ENCODE results near the gene ZKSCAN1. TPM values are rescaled to one million over a fixed set of nuclear protein-coding genes. Genes with fewer than 3 reads are reported as not detected.
A peak's percentile ranks its signal among the peaks of the same experiment; 100 is the strongest.
"Not testable (repeated sequence)": the region's sequence is repeated elsewhere in the genome, so short reads cannot be mapped to it uniquely, and the experiment has no call there.

The ZKSCAN1 gene
- polyA plus RNA-seq, 3 donors = 10.4 to 24.3 (median 10.7) TPM

GRCh38 chr7:99987846-99988245, 27.6 kb upstream of the ZKSCAN1 start:
- intact Hi-C loops (cut with micrococcal nuclease) = no loop called here
- H3K9me3 Mint-ChIP-seq = peaks cover 0 to 3% (median 0%) of the 10 kb centered on the region in 7 donors
- WGBS (ENCODE audit: insufficient coverage) = 85% methylated on average over 5 of the region's 5 CpGs

GRCh38 chr7:99990460-99990852, 24.9 kb upstream of the ZKSCAN1 start:
- H3K27me3 Mint-ChIP-seq (ENCODE audit: low read depth in 3 of 3) = peaks cover 5 to 16% (median 6%) of the 10 kb centered on the region in 3 donors
- H3K27me3 ChIP-seq (ENCODE audit: control insufficient read depth in 2 of 2, insufficient read depth in 2 of 2, low read length in 2 of 2) = peaks cover 0 to 3% of the 10 kb centered on the region in 2 donors
- H3K4me3 ChIP-seq (replicated peaks in 1 of 3; ENCODE audit: low read depth in 2 of 3, low read length in 3 of 3) = no peak overlapping the region
- H3K4me1 Mint-ChIP-seq = peaks cover 20% of the 10 kb centered on the region
- no peak overlapping the region for H3K9ac ChIP-seq (ENCODE audit: insufficient read depth, low read length, poor library complexity, severe bottlenecking)
- no peaks in the 10 kb centered on the region for H3K36me3 ChIP-seq (replicated peaks in 1 of 2; ENCODE audit: control insufficient read depth in 1 of 2, insufficient read depth in 2 of 2, low read length in 2 of 2)
- H2AFZ ChIP-seq (ENCODE audit: insufficient read depth, low read depth, low read length, poor library complexity, severe bottlenecking) = no peak overlapping the region
- 65% methylated on average over 7 of the region's 14 CpGs for WGBS (ENCODE audit: insufficient coverage)
- no peaks in the 10 kb centered on the region for H3K79me2 ChIP-seq (ENCODE audit: insufficient read depth, low read length)
- H3K27ac ChIP-seq (ENCODE audit: low read depth in 1 of 2, low read length in 2 of 2) = no peak overlapping the region
- H3K27ac Mint-ChIP-seq = no peak overlapping the region
- H3K4me1 ChIP-seq (ENCODE audit: control insufficient read depth in 1 of 2, insufficient read depth in 2 of 2, low read length in 2 of 2) = peaks cover 5 to 11% of the 10 kb centered on the region in 2 donors
- intact Hi-C loops (cut with micrococcal nuclease) = loop anchor here (2.0 to 10.0 kb wide), 2 partner anchors 64 to 78 kb away; no protein-coding TSS in a partner anchor
- TF ChIP-seq CTCF (IDR thresholded peaks at IDR 0.05) = no peak
- H3K9me3 ChIP-seq (replicated peaks in 1 of 2; ENCODE audit: control insufficient read depth in 1 of 2, insufficient read depth in 1 of 2, low read length in 2 of 2) = no peaks in the 10 kb centered on the region
- H3K36me3 Mint-ChIP-seq = no peaks in the 10 kb centered on the region
- no peaks in the 10 kb centered on the region for H4K20me1 ChIP-seq (ENCODE audit: insufficient read depth, low read length)
- no peak for DNase-seq
- no peak overlapping the region for H3K4me2 ChIP-seq (replicated peaks; ENCODE audit: extremely low read depth, low read length, poor library complexity, severe bottlenecking)
- H3K9me3 Mint-ChIP-seq = peaks cover 0 to 3% (median 0%) of the 10 kb centered on the region in 7 donors
- H3K4me3 Mint-ChIP-seq = peak overlapping the region in 1 of 2 donors; percentile 35

More at GRCh38 chr7:99987846-99988245, 27.6 kb upstream of the ZKSCAN1 start:
- Histone ChIP-seq H3K9me3 (replicated peaks in 1 of 2; ENCODE audit: control insufficient read depth in 1 of 2, insufficient read depth in 1 of 2, low read length in 2 of 2) (no peaks in the 10 kb centered on the region), H3K27me3 (ENCODE audit: control insufficient read depth in 2 of 2, insufficient read depth in 2 of 2, low read length in 2 of 2) (peaks cover 0 to 3% of the 10 kb centered on the region in 2 donors), H3K79me2 (ENCODE audit: insufficient read depth, low read length) (no peaks in the 10 kb centered on the region), H3K4me1 (ENCODE audit: control insufficient read depth in 1 of 2, insufficient read depth in 2 of 2, low read length in 2 of 2) (peaks cover 3 to 6% of the 10 kb centered on the region in 2 donors), H2AFZ (ENCODE audit: insufficient read depth, low read depth, low read length, poor library complexity, severe bottlenecking) (no peak overlapping the region), H3K4me3 (replicated peaks in 1 of 3; ENCODE audit: low read depth in 2 of 3, low read length in 3 of 3) (no peak overlapping the region), H3K9ac (ENCODE audit: insufficient read depth, low read length, poor library complexity, severe bottlenecking) (no peak overlapping the region), H3K4me2 (replicated peaks; ENCODE audit: extremely low read depth, low read length, poor library complexity, severe bottlenecking) (no peak overlapping the region), H3K27ac (ENCODE audit: low read depth in 1 of 2, low read length in 2 of 2) (no peak overlapping the region), H4K20me1 (ENCODE audit: insufficient read depth, low read length) (no peaks in the 10 kb centered on the region), H3K36me3 (replicated peaks in 1 of 2; ENCODE audit: control insufficient read depth in 1 of 2, insufficient read depth in 2 of 2, low read length in 2 of 2) (no peaks in the 10 kb centered on the region)
- no peaks in the 10 kb centered on the region for H3K36me3 Mint-ChIP-seq
- peaks cover 15% of the 10 kb centered on the region for H3K4me1 Mint-ChIP-seq
- H3K27ac Mint-ChIP-seq = no peak overlapping the region
- TF ChIP-seq CTCF (IDR thresholded peaks at IDR 0.05) = no peak
- H3K4me3 Mint-ChIP-seq = no peak overlapping the region
- DNase-seq = no peak
- H3K27me3 Mint-ChIP-seq (ENCODE audit: low read depth in 3 of 3) = peaks cover 5 to 13% (median 5%) of the 10 kb centered on the region in 3 donors

- not testable (repeated sequence) for H2AFZ ChIP-seq (ENCODE audit: insufficient read depth, low read depth, low read length, poor library complexity, severe bottlenecking); H3K4me2 ChIP-seq (replicated peaks; ENCODE audit: extremely low read depth, low read length, poor library complexity, severe bottlenecking); DNase-seq; H3K36me3 ChIP-seq (replicated peaks in 1 of 2; ENCODE audit: control insufficient read depth in 1 of 2, insufficient read depth in 2 of 2, low read length in 2 of 2); H3K9me3 ChIP-seq (replicated peaks in 1 of 2; ENCODE audit: control insufficient read depth in 1 of 2, insufficient read depth in 1 of 2, low read length in 2 of 2); H4K20me1 ChIP-seq (ENCODE audit: insufficient read depth, low read length); H3K4me3 Mint-ChIP-seq; H3K27ac ChIP-seq (ENCODE audit: low read depth in 1 of 2, low read length in 2 of 2); H3K79me2 ChIP-seq (ENCODE audit: insufficient read depth, low read length); H3K9me3 Mint-ChIP-seq; H3K27me3 ChIP-seq (ENCODE audit: control insufficient read depth in 2 of 2, insufficient read depth in 2 of 2, low read length in 2 of 2); H3K9ac ChIP-seq (ENCODE audit: insufficient read depth, low read length, poor library complexity, severe bottlenecking); H3K36me3 Mint-ChIP-seq; H3K4me3 ChIP-seq (replicated peaks in 1 of 3; ENCODE audit: low read depth in 2 of 3, low read length in 3 of 3); H3K27ac Mint-ChIP-seq
- WGBS (ENCODE audit: insufficient coverage) = 63% methylated on average over 6 of the region's 6 CpGs
- peaks cover 17% of the 10 kb centered on the region for H3K4me1 Mint-ChIP-seq
- peaks cover 5 to 19% (median 6%) of the 10 kb centered on the region in 3 donors for H3K27me3 Mint-ChIP-seq (ENCODE audit: low read depth in 3 of 3)
- intact Hi-C loops (cut with micrococcal nuclease) = loop anchor here (2.0 to 10.0 kb wide), 2 partner anchors 63 to 79 kb away; no protein-coding TSS in a partner anchor
- H3K4me1 ChIP-seq (ENCODE audit: control insufficient read depth in 1 of 2, insufficient read depth in 2 of 2, low read length in 2 of 2) = peaks cover 5 to 11% of the 10 kb centered on the region in 2 donors
Measured at GRCh38 chr7:99991543-99991942, 23.9 kb upstream of the ZKSCAN1 start.
